Natural killer cell (primary cell): Measurements from ENCODE around the gene MKRN2. TPM values are rescaled to one million over a fixed set of nuclear protein-coding genes. Genes with fewer than 3 reads are reported as not detected.
"Not testable (repeated sequence)": the region's sequence is repeated elsewhere in the genome, so short reads cannot be mapped to it uniquely, and the experiment has no call there.

ENCODE experiments used
- ATAC-seq, 3 donors: fragments of 150-1000 bp in 2 of 3; fragments of 200-7000 bp in 1 of 3; cut with Tn5 transposase; 1 replicate in 1 of 3; 2 replicates in 2 of 3; pipeline ENCODE4 v1.10.0; 2021; ENCODE audit warnings: mild to moderate bottlenecking in 2 of 3, moderate library complexity in 2 of 3
- DNase-seq, 2 donors: peaks; one replicate each; pipeline versions ENCODE4 v3.0.0 to v3.0.0-alpha.2; 2013 to 2021; ENCODE audit warnings: mixed read lengths in 1 of 2
- H3K27ac ChIP-seq: one replicate; pipeline ENCODE4 v1.5.1; 2013; ENCODE audit warnings: mild to moderate bottlenecking, low read length
- H3K27me3 ChIP-seq: one replicate; pipeline ENCODE4 v1.6.1; 2013; ENCODE audit warnings: low read length; ENCODE audit not compliant: control insufficient read depth, insufficient read depth
- H3K36me3 ChIP-seq: one replicate; pipeline ENCODE4 v1.6.1; 2013; ENCODE audit warnings: low read length; ENCODE audit not compliant: control insufficient read depth, insufficient read depth
- H3K4me1 ChIP-seq: one replicate; pipeline ENCODE4 v1.6.1; 2013; ENCODE audit warnings: low read length; ENCODE audit not compliant: control insufficient read depth, insufficient read depth
- H3K4me3 ChIP-seq: one replicate; pipeline ENCODE4 v1.5.1; 2013; ENCODE audit warnings: low read length
- H3K9me3 ChIP-seq: one replicate; pipeline ENCODE4 v1.6.1; 2013; ENCODE audit warnings: low read length; ENCODE audit not compliant: control insufficient read depth, insufficient read depth
- H3K27ac Mint-ChIP-seq, 2 donors: one replicate each; pipeline ENCODE4 v1.8.0; 2022; ENCODE audit warnings: mild to moderate bottlenecking in 2 of 2, mixed read lengths in 2 of 2, moderate library complexity in 1 of 2
- H3K27me3 Mint-ChIP-seq, 2 donors: one replicate each; pipeline ENCODE4 v1.8.0; 2022; ENCODE audit warnings: low read depth in 2 of 2, mixed read lengths in 2 of 2
- H3K36me3 Mint-ChIP-seq: one replicate; pipeline ENCODE4 v1.8.0; 2022; ENCODE audit warnings: mixed read lengths
- H3K4me1 Mint-ChIP-seq, 2 donors: one replicate each; pipeline ENCODE4 v1.8.0; 2022; ENCODE audit warnings: mixed read lengths in 2 of 2
- H3K4me3 Mint-ChIP-seq: one replicate; pipeline ENCODE4 v1.8.0; 2022; ENCODE audit warnings: mild to moderate bottlenecking, moderate library complexity, mixed read lengths
- H3K9me3 Mint-ChIP-seq, 2 donors: one replicate each; pipeline ENCODE4 v1.8.0; 2022; ENCODE audit warnings: mixed read lengths in 2 of 2
- CTCF ChIP-seq: fragments of 200-600 bp; IDR thresholded peaks from one replicate; pipeline ENCODE4 v1.8.0; 2022; ENCODE audit warnings: antibody characterized with exemption
- WGBS: methylation state at CpG from one replicate; pipeline ENCODE4 v1.1.7; 2013; ENCODE audit warnings: missing lambda C conversion rate; ENCODE audit not compliant: insufficient coverage; 5-methylcytosine and 5-hydroxymethylcytosine counted together
- intact Hi-C: fragments of 100-400 bp; cut with micrococcal nuclease; formaldehyde crosslinking; loops from one replicate; pipeline ENCODE4 v1.14.2; 2022
- total RNA-seq, 4 donors: library from RNA; stranded (reverse); fragments of 120-200 nt in 1 of 4; gene quantifications; one replicate each; pipeline versions ENCODE4 v1.2.3 to v1.2.4, GENCODE V29; 2013 to 2022

The MKRN2 gene
- total RNA-seq, 3 donors from 2014 or later (not counting 1 experiment from before 2014, with no cell fraction given), result 23.9 to 31.7 (median 29.4) TPM

GRCh38 chr3:12541625-12542024 lies 15.3 kb upstream of the MKRN2 start:
- no peaks in the 10 kb centered on the region for H3K27me3 Mint-ChIP-seq
- intact Hi-C loops, result no loop called here
- no peaks in the 10 kb centered on the region for H3K4me1 ChIP-seq
- no peak overlapping the region for H3K27ac ChIP-seq
- ATAC-seq (no peak), DNase-seq (peak in 1 of 2 donors; percentile 27)
- TF ChIP-seq CTCF, result no peak
- no peaks in the 10 kb centered on the region for H3K27me3 ChIP-seq
- no peaks in the 10 kb centered on the region for H3K4me1 Mint-ChIP-seq
- H3K27ac Mint-ChIP-seq, result no peak overlapping the region
- no peak overlapping the region for H3K4me3 Mint-ChIP-seq
- no peaks in the 10 kb centered on the region for H3K9me3 Mint-ChIP-seq
- WGBS, result 83% methylated on average over 8 of the region's 8 CpGs
- no peak overlapping the region for H3K4me3 ChIP-seq
- H3K36me3 Mint-ChIP-seq, result no peaks in the 10 kb centered on the region
- H3K9me3 ChIP-seq, result no peaks in the 10 kb centered on the region
- H3K36me3 ChIP-seq, result no peaks in the 10 kb centered on the region

- H3K27me3 ChIP-seq, H3K27ac ChIP-seq, H3K9me3 Mint-ChIP-seq, H3K4me3 Mint-ChIP-seq, DNase-seq, H3K4me1 ChIP-seq, H3K4me1 Mint-ChIP-seq, H3K27me3 Mint-ChIP-seq, H3K4me3 ChIP-seq, H3K36me3 Mint-ChIP-seq, H3K36me3 ChIP-seq, ATAC-seq, intact Hi-C loops, H3K9me3 ChIP-seq, H3K27ac Mint-ChIP-seq: not testable (repeated sequence)
- 91% methylated on average over 12 of the region's 12 CpGs for WGBS
These were observed 13.4 kb upstream of the MKRN2 start for GRCh38 chr3:12543497-12543896.

- H3K27ac Mint-ChIP-seq, result no peak overlapping the region
- no peaks in the 10 kb centered on the region for H3K36me3 ChIP-seq
- ATAC-seq, result no peak
- no peaks in the 10 kb centered on the region for H3K9me3 ChIP-seq
- no peak for DNase-seq
- H3K27me3 Mint-ChIP-seq, result peaks cover 0 to 1% of the 10 kb centered on the region in 2 donors
- no peak for TF ChIP-seq CTCF
- no peaks in the 10 kb centered on the region for H3K36me3 Mint-ChIP-seq
- intact Hi-C loops, result no loop called here
- 93% methylated on average over 8 of the region's 11 CpGs for WGBS
- H3K9me3 Mint-ChIP-seq, result no peaks in the 10 kb centered on the region
- H3K4me1 Mint-ChIP-seq, result no peaks in the 10 kb centered on the region
- peaks cover 2% of the 10 kb centered on the region for H3K27me3 ChIP-seq
- no peak overlapping the region for H3K4me3 Mint-ChIP-seq
- no peak overlapping the region for H3K4me3 ChIP-seq
- H3K4me1 ChIP-seq, result no peaks in the 10 kb centered on the region
- H3K27ac ChIP-seq, result no peak overlapping the region
These were observed 12.0 kb upstream of the MKRN2 start for GRCh38 chr3:12544652-12545472.

GRCh38 chr3:12545473-12545791 lies 11.5 kb upstream of the MKRN2 start, which contains the start of gene MKRN2OS:
Gene MKRN2OS (minus strand): TSS chr3:12545499. CDS start chr3:12545464, 35 bp downstream.
- no peak for TF ChIP-seq CTCF
- DNase-seq, result no peak
- H3K4me1 Mint-ChIP-seq, result no peaks in the 10 kb centered on the region
- Histone ChIP-seq H3K27me3 (peaks cover 2% of the 10 kb centered on the region), H3K4me3 (no peak within 1 kb of the TSS), H3K27ac (no peak within 1 kb of the TSS), H3K4me1 (no peaks in the 10 kb centered on the region), H3K36me3 (no peaks in the 10 kb centered on the region), H3K9me3 (no peaks in the 10 kb centered on the region)
- no peaks in the 10 kb centered on the region for H3K36me3 Mint-ChIP-seq
- H3K4me3 Mint-ChIP-seq, result no peak within 1 kb of the TSS
- H3K27ac Mint-ChIP-seq, result no peak within 1 kb of the TSS
- no peak for ATAC-seq
- peaks cover 6 to 7% of the 10 kb centered on the region in 2 donors for H3K27me3 Mint-ChIP-seq
- no peaks in the 10 kb centered on the region for H3K9me3 Mint-ChIP-seq
- intact Hi-C loops, result no loop called here
- 98% methylated on average over 4 of the region's 4 CpGs for WGBS
